Endothelial cell of umbilical vein (primary cell): ENCODE results near the gene ARFGAP3. TPM values are rescaled to one million over a fixed set of nuclear protein-coding genes. Genes with fewer than 3 reads are reported as not detected.

ENCODE experiments used
- BruUV-seq: library from RNA; stranded (reverse); fragments of 400-500 nt; replicated peaks from 2 replicates; lab custom pipeline; 2021; lab: Mats Ljungman, UMichigan
- CTCF ChIA-PET: fragments of 300-600, 350-600 bp; sonication (Branson Sonifier 250); formaldehyde crosslinking; loops from one replicate; lab custom pipeline; 2021; ENCODE audit warnings: antibody characterized with exemption, inconsistent platforms; lab: Charles Lee
- POLR2A ChIA-PET: fragments of 300-600, 350-600 bp; sonication (Branson Sonifier 250); formaldehyde crosslinking; loops from one replicate; lab custom pipeline; 2021; ENCODE audit warnings: antibody characterized with exemption, inconsistent platforms; lab: Charles Lee
- DNase-seq: peaks from one replicate; pipeline ENCODE4 v3.0.0-alpha.2; 2011; ENCODE audit warnings: low read depth, low spot score
- FAIRE-seq: peaks from 2 replicates; lab custom pipeline; 2011; peaks lifted over from hg19 to GRCh38; lab: Jason Lieb, UNC
- H2AFZ ChIP-seq: 2 replicates; pipeline ENCODE4 v1.6.0; 2012; ENCODE audit warnings: low read depth, low read length, control low read depth, inconsistent platforms
- H3K27ac ChIP-seq: 2 replicates; pipeline ENCODE4 v1.5.1; 2011; ENCODE audit warnings: low read depth, mild to moderate bottlenecking, control low read depth, low read length, moderate library complexity; ENCODE audit not compliant: insufficient read depth
- H3K27me3 ChIP-seq, 2 experiments: 2 replicates each; pipeline versions ENCODE4 v1.6.0 to v1.6.1; 2011; ENCODE audit warnings: low read length in 2 of 2, mixed read lengths in 1 of 2; ENCODE audit not compliant: control insufficient read depth in 2 of 2, insufficient read depth in 2 of 2
- H3K36me3 ChIP-seq, 2 experiments: 2 replicates in 1 of 2; 3 replicates in 1 of 2; pipeline ENCODE4 v1.5.1; 2011; ENCODE audit warnings: low read length in 2 of 2, mild to moderate bottlenecking in 1 of 2, moderate library complexity in 1 of 2; ENCODE audit not compliant: control insufficient read depth in 2 of 2, insufficient read depth in 2 of 2; ENCODE audit errors: extremely low read depth in 1 of 2
- H3K4me1 ChIP-seq: 3 replicates; pipeline ENCODE4 v1.5.1; 2011; ENCODE audit warnings: mild to moderate bottlenecking, low read length; ENCODE audit not compliant: control insufficient read depth, insufficient read depth; ENCODE audit errors: extremely low read depth
- H3K4me2 ChIP-seq: 2 replicates; pipeline ENCODE4 v1.6.1; 2011; ENCODE audit warnings: low read length, control low read depth, mixed read lengths; ENCODE audit not compliant: insufficient read depth
- H3K4me3 ChIP-seq, 3 experiments: fragments of 200-600 bp in 1 of 3; sonication (generic), shearing (Covaris generic) in 1 of 3; replicated peaks in 1 of 3; 2 replicates each; pipeline ENCODE4 v1.5.1; 2011 to 2016; ENCODE audit warnings: control low read depth in 3 of 3, low read length in 3 of 3, mild to moderate bottlenecking in 2 of 3, inconsistent platforms in 1 of 3, low read depth in 1 of 3, moderate library complexity in 1 of 3; ENCODE audit not compliant: insufficient read depth in 1 of 3
- H3K79me2 ChIP-seq: 2 replicates; pipeline ENCODE4 v1.6.0; 2012; ENCODE audit warnings: low read length, inconsistent platforms; ENCODE audit not compliant: control insufficient read depth, insufficient read depth
- H3K9ac ChIP-seq: replicated peaks from 2 replicates; pipeline ENCODE3; 2011; ENCODE audit warnings: low read length, control low read depth; ENCODE audit not compliant: insufficient read depth; ENCODE audit errors: extremely low read depth
- H3K9me1 ChIP-seq: replicated peaks from 3 replicates; pipeline ENCODE4 v1.6.0; 2011; ENCODE audit warnings: mild to moderate bottlenecking, low read length; ENCODE audit not compliant: control insufficient read depth, insufficient read depth; ENCODE audit errors: extremely low read depth
- H3K9me3 ChIP-seq: replicated peaks from 2 replicates; pipeline ENCODE4 v1.5.1; 2012; ENCODE audit warnings: low read length, inconsistent platforms; ENCODE audit not compliant: control insufficient read depth, insufficient read depth
- H4K20me1 ChIP-seq: replicated peaks from 2 replicates; pipeline ENCODE3; 2011; ENCODE audit warnings: mild to moderate bottlenecking, low read length; ENCODE audit not compliant: control insufficient read depth, insufficient read depth; ENCODE audit errors: extremely low read depth
- CTCF ChIP-seq, 2 donors: IDR thresholded peaks; 1 replicate in 1 of 2; 2 replicates in 1 of 2; pipeline ENCODE4 v1.5.1; 2011; ENCODE audit warnings: low read length in 2 of 2, mild to moderate bottlenecking in 2 of 2, moderate library complexity in 2 of 2, control low read depth in 1 of 2, inconsistent platforms in 1 of 2, low read depth in 1 of 2; ENCODE audit not compliant: insufficient read depth in 1 of 2; ENCODE audit errors: extremely low read depth in 1 of 2
- FOS ChIP-seq: IDR thresholded peaks from 2 replicates; pipeline ENCODE4 v1.6.1; 2011; ENCODE audit warnings: mild to moderate bottlenecking, low read length, moderate library complexity, borderline replicate concordance; ENCODE audit not compliant: insufficient read depth
- GATA2 ChIP-seq: IDR thresholded peaks from 2 replicates; pipeline ENCODE4 v1.7.0; 2011; ENCODE audit warnings: low read depth, mild to moderate bottlenecking, moderate library complexity, mixed read lengths, low read length; ENCODE audit not compliant: insufficient read length, insufficient read depth
- JUN ChIP-seq: IDR thresholded peaks from 2 replicates; pipeline ENCODE4 v1.6.1; 2011; ENCODE audit warnings: borderline replicate concordance, low read depth; ENCODE audit not compliant: insufficient read length, insufficient read depth
- MAX ChIP-seq: IDR thresholded peaks from 2 replicates; pipeline ENCODE4 v1.6.1; 2011; ENCODE audit not compliant: insufficient read depth, insufficient read length
- MYC ChIP-seq: IDR thresholded peaks from one replicate; pipeline ENCODE4 v1.6.1; 2011; ENCODE audit warnings: mild to moderate bottlenecking, low read depth, low read length
- POLR2A ChIP-seq: IDR thresholded peaks from 2 replicates; pipeline ENCODE4 v1.6.1; 2012; ENCODE audit warnings: low read depth, mild to moderate bottlenecking, control low read depth, low read length
- POLR2AphosphoS5 ChIP-seq: IDR thresholded peaks from 2 replicates; pipeline ENCODE4 v1.6.1; 2012; ENCODE audit warnings: low read depth, mild to moderate bottlenecking, control low read depth, low read length, moderate library complexity; ENCODE audit not compliant: insufficient read depth
- dilution Hi-C: fragments of 300-500 bp; cut with MboI; formaldehyde crosslinking; loops from one replicate; pipeline ENCODE4 v1.15.0; 2019; ENCODE audit warnings: low sequenced_read_pairs; ENCODE audit not compliant: extremely low pct_ligation_motif_present
- intact Hi-C: fragments of 100-400 bp; cut with micrococcal nuclease; formaldehyde crosslinking; loops from one replicate; pipeline ENCODE4 v1.10.0; 2022
- polyA plus RNA-seq, 4 experiments: library from polyadenylated mRNA; depleted of rRNA in 3 of 4; stranded (reverse) in 3 of 4; unstranded in 1 of 4; fragments of >200 nt; gene quantifications; 2 replicates each; pipeline versions ENCODE4 v1.2.1 to v1.2.3, GENCODE V29; 2011 to 2012; ENCODE audit warnings: missing spikeins in 1 of 4
- total RNA-seq: library from RNA; stranded (reverse); gene quantifications from 2 replicates; pipeline ENCODE4 v1.2.3, GENCODE V29; 2021

The ARFGAP3 gene
- total and polyA plus RNA-seq, 2 donors (not counting 3 experiments of a cell fraction or from before 2014, with no cell fraction given), result 29.1 to 33.4 TPM

- POLR2A ChIA-PET, result interaction anchor here (0.6 kb wide), 1 partner anchor 17 kb away, joined by 3 read pairs; no protein-coding TSS in a partner anchor
Measured at GRCh38 chr22:42821386-42821785, 35.7 kb downstream of the ARFGAP3 start.

More at GRCh38 chr22:42821386-42821785, 35.7 kb downstream of the ARFGAP3 start:
- dilution Hi-C loops (no loop called here), intact Hi-C loops (no loop called here)
- TF ChIP-seq POLR2A (no peak), FOS (no peak), POLR2AphosphoS5 (no peak), GATA2 (no peak), JUN (no peak), CTCF (IDR thresholded peaks at IDR 0.05; ENCODE audit: extremely low read depth in 1 of 2, insufficient read depth in 1 of 2, low read depth in 1 of 2, low read length in 2 of 2) (no peak), MAX (no peak), MYC (no peak)
- no peak overlapping the region for H3K4me2 ChIP-seq
- no peak overlapping the region for H2AFZ ChIP-seq
- H3K4me1 ChIP-seq, result peaks cover 13% of the 10 kb centered on the region
- H4K20me1 ChIP-seq, result no peaks in the 10 kb centered on the region
- H3K36me3 ChIP-seq, result peaks cover 4 to 8% of the 10 kb centered on the region in 2 experiments
- no peak overlapping the region for H3K27ac ChIP-seq
- DNase-seq (no peak), FAIRE-seq (no peak)
- H3K79me2 ChIP-seq, result no peaks in the 10 kb centered on the region
- no peaks in the 10 kb centered on the region for H3K27me3 ChIP-seq
- no TSS peak for BruUV-seq
- H3K9ac ChIP-seq, result no peak overlapping the region
- no peak overlapping the region for H3K4me3 ChIP-seq
- H3K9me3 ChIP-seq, result no peaks in the 10 kb centered on the region
- CTCF ChIA-PET, result interaction anchor here (0.9 to 4.7 kb wide), 6 partner anchors 12 to 206 kb away, joined by 3 to 40 read pairs (median 6); partner anchors contain the start of gene POLDIP3
- H3K9me1 ChIP-seq, result no peaks in the 10 kb centered on the region
